Keratinocyte (primary cell): ENCODE results near the gene SLC7A1.

Source experiments
- CTCF ChIP-seq, 3 experiments: IDR thresholded peaks in 1 of 3; conservative IDR thresholded peaks in 1 of 3; optimal IDR thresholded peaks in 1 of 3; 2 replicates in 2 of 3; 3 replicates in 1 of 3; pipeline versions ENCODE3 to v1.5.1; 2011; ENCODE audit warnings: low read length in 3 of 3, mild to moderate bottlenecking in 3 of 3, moderate library complexity in 2 of 3, control low read depth in 1 of 3, inconsistent platforms in 1 of 3; ENCODE audit not compliant: insufficient read depth in 2 of 3; ENCODE audit errors: extremely low read depth in 1 of 3
- EZH2 ChIP-seq: IDR thresholded peaks from one replicate; pipeline ENCODE4 v1.6.1; 2012; ENCODE audit warnings: inconsistent platforms, mild to moderate bottlenecking, low read length, moderate library complexity

GRCh38 chr13:29529754-29530153, 65.7 kb downstream of the SLC7A1 start:
- TF ChIP-seq CTCF (optimal IDR thresholded peaks at IDR 0.05 in 1 of 3, IDR thresholded peaks at IDR 0.05 in 1 of 3, conservative IDR thresholded peaks at IDR 0.05 in 1 of 3; ENCODE audit: extremely low read depth in 1 of 3, insufficient read depth in 2 of 3, low read length in 3 of 3) (no peak), EZH2 (no peak)
